GM12873 (cell line): Measurements from ENCODE around the gene RPS6KA3.
A peak's percentile ranks its signal among the peaks of the same experiment; 100 is the strongest.

Source experiments
- TF ChIP-seq, protein P1 (sequence below): IDR thresholded peaks from 2 replicates; pipeline ENCODE4 v1.5.1; 2012; ENCODE audit warnings: low read depth, mild to moderate bottlenecking, moderate library complexity, low read length, control low read depth; ENCODE audit not compliant: insufficient read depth; ENCODE audit errors: missing control alignments

RPS6KA3 gene

DNA sequence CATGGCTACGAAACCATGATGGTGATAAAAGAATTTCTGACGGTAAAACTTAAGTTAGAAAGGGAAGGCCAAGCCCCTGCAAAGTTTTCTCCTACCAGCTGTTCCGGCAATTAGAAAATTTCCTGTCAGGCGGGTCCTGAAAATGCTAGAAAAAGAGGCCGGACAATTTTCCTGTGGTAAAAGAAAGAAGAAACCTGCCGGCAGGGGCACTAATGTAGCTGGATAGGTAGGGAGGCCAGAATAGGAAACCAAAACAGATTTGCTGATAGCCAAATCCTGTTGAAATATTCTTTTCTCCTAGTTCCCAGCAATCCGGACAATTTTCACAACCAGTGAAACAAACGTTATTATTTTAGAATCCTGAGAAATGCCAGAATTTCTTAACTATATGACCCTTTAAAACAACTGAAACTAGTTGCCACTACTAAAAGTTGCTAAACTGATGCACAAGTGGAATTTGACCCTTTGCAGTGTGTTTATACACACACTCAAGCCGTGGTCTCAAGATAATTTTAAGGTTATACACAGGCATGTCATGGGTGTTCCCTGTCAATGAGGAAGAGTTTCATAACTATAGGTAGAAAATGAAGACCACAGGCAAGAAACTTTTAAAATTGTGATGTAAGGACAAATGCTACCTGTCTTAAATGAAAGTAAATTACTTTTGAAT lies 47.7 kb downstream of the RPS6KA3 start:
- TF ChIP-seq, protein P1, sequence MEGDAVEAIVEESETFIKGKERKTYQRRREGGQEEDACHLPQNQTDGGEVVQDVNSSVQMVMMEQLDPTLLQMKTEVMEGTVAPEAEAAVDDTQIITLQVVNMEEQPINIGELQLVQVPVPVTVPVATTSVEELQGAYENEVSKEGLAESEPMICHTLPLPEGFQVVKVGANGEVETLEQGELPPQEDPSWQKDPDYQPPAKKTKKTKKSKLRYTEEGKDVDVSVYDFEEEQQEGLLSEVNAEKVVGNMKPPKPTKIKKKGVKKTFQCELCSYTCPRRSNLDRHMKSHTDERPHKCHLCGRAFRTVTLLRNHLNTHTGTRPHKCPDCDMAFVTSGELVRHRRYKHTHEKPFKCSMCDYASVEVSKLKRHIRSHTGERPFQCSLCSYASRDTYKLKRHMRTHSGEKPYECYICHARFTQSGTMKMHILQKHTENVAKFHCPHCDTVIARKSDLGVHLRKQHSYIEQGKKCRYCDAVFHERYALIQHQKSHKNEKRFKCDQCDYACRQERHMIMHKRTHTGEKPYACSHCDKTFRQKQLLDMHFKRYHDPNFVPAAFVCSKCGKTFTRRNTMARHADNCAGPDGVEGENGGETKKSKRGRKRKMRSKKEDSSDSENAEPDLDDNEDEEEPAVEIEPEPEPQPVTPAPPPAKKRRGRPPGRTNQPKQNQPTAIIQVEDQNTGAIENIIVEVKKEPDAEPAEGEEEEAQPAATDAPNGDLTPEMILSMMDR, result no peak

DNA sequence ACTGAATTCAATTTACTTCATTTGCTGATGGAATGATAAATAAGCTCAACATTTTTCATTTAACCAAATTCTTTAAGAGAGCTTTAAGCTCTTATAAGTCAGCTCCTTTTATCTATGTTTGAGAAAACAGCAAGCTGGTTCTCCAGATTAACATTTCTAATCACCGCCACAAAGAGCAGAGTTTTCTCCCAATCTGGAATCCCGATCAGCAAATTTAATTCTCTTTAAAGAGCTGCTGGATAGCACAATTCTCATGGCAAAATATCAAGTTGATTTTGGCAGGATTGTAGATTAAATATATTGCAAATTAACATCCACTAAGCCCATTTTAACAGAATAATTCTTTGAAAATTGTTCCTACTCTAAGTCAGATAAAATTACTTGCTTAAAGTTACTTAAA lies 48.8 kb downstream of the RPS6KA3 start:
- TF ChIP-seq, protein P1, result no peak

- TF ChIP-seq, protein P1, result no peak
These were observed 49.4 kb downstream of the RPS6KA3 start for GRCh38 chrX:20217271-20217670.

- TF ChIP-seq, protein P1, result no peak
These were observed 51.1 kb downstream of the RPS6KA3 start for GRCh38 chrX:20215565-20215964.

- TF ChIP-seq, protein P1, result no peak
These were observed 54.1 kb downstream of the RPS6KA3 start for GRCh38 chrX:20212486-20213089.

DNA sequence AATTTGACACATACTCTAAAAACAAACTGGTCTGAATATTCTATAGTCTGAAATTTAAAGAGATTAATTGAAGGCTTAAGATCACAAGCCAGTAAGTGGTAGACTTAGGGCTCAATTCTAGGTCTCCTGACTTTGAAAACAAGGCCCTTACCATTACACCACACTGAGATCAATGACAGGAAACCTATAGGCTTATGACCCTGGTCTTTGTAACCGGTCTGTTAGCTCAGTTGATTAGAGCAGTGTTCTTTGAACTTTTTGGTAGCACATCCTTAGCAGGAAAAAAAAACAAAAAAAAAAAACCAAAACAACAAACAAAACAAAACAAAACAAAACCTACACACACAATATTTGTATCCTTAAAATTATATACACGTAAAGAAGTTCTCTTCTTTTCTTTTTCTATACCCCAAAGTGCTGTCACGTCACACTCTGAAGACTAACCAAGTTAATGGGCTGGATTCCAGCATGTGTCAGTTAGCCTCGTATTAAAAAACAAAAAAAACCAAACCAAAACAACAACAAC lies 55.4 kb downstream of the RPS6KA3 start:
- TF ChIP-seq, protein P1, result no peak

DNA sequence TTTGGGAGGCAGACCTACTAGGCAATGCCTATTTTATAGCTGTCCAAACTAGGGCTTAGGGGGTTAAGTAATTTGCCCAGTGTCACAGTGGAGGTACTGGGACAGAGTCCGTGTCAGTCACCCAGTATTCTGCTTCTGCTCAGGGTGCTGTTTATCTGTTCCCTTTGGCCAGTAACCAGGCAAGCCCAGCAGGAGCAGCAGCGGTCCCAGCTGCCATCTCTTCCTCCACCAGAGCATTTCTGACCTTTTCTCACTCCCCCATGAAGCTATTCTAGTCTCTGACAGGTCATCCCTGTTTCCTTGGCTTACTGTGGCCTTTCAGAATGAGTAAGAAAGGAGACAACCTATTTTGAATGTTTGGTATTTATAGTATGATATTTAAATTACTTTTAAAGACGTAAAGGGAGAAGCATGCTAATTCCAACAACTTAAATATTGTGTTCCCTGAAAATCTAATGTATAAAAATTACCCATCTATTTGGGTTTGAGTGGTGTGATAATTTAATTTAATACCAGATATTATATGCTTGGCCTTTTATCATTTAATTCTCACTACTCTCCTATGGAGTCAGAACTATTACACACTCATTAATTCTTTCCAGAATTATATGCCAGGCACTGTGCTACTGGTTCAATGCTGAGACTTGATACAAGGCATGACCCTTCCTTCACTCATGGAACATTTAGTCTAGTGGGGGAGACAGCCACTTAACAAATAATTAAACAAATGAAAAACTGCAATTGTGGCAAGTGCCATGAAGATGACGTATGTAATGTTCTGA lies 60.6 kb downstream of the RPS6KA3 start:
- TF ChIP-seq, protein P1, result peak; percentile 43
